B cell (primary cell): Measurements from ENCODE around the gene SCRN1. TPM values are rescaled to one million over a fixed set of nuclear protein-coding genes. Genes with fewer than 3 reads are reported as not detected.

Experiments used
- ATAC-seq: fragments of 200-7000 bp; cut with Tn5 transposase; one replicate; pipeline ENCODE4 v1.10.0; 2021; ENCODE audit warnings: low read depth, mild to moderate bottlenecking, moderate number of reproducible peaks, moderate library complexity
- CTCF ChIA-PET: fragments of 350-600 bp; sonication (Branson Sonifier 250); formaldehyde crosslinking; loops from one replicate; lab custom pipeline; 2021; ENCODE audit warnings: antibody characterized with exemption, inconsistent platforms; lab: Charles Lee
- POLR2A ChIA-PET: fragments of 350-600 bp; sonication (Branson Sonifier 250); formaldehyde crosslinking; loops from one replicate; lab custom pipeline; 2021; ENCODE audit warnings: antibody characterized with exemption; lab: Charles Lee
- DNase-seq: peaks from one replicate; pipeline ENCODE4 v3.0.0; 2013
- H2AFZ ChIP-seq: 2 replicates; pipeline ENCODE4 v1.6.1; 2012; ENCODE audit warnings: mild to moderate bottlenecking, low read depth, low read length; ENCODE audit not compliant: insufficient read depth, poor library complexity, severe bottlenecking
- H3K27ac ChIP-seq, 2 donors: 1 replicate in 1 of 2; 2 replicates in 1 of 2; pipeline ENCODE4 v1.5.1; 2012 to 2013; ENCODE audit warnings: low read length in 2 of 2, mild to moderate bottlenecking in 2 of 2, moderate library complexity in 1 of 2
- H3K27me3 ChIP-seq, 4 experiments: fragments of 200-600 bp in 1 of 4; sonication (generic) in 1 of 4; replicated peaks in 1 of 4; 1 replicate in 2 of 4; 2 replicates in 2 of 4; pipeline versions ENCODE4 v1.6.1 to v1.7.0; 2013 to 2016; ENCODE audit warnings: low read length in 3 of 4, mild to moderate bottlenecking in 2 of 4, mixed read lengths in 1 of 4, moderate library complexity in 1 of 4; ENCODE audit not compliant: insufficient read depth in 4 of 4, control insufficient read depth in 3 of 4; ENCODE audit errors: control extremely low read depth in 1 of 4
- H3K36me3 ChIP-seq, 2 experiments: replicated peaks in 1 of 2; 1 replicate in 1 of 2; 2 replicates in 1 of 2; pipeline versions ENCODE4 v1.6.1 to v1.7.1; 2013; ENCODE audit warnings: low read length in 1 of 2; ENCODE audit not compliant: insufficient read depth in 2 of 2, control insufficient read depth in 1 of 2; ENCODE audit errors: control extremely low read depth in 1 of 2, extremely low read depth in 1 of 2
- H3K4me1 ChIP-seq, 2 donors: fragments of 200-600 bp in 1 of 2; sonication (generic) in 1 of 2; 1 replicate in 1 of 2; 2 replicates in 1 of 2; pipeline versions ENCODE4 v1.5.1 to v1.6.1; 2013 to 2017; ENCODE audit warnings: low read length in 2 of 2; ENCODE audit not compliant: control insufficient read depth in 2 of 2, insufficient read depth in 2 of 2
- H3K4me2 ChIP-seq: replicated peaks from 2 replicates; pipeline ENCODE3; 2012; ENCODE audit warnings: mild to moderate bottlenecking, low read depth, low read length; ENCODE audit not compliant: poor library complexity, severe bottlenecking
- H3K4me3 ChIP-seq, 5 experiments: fragments of 200-600 bp in 1 of 5; sonication (generic) in 1 of 5; 1 replicate in 3 of 5; 2 replicates in 2 of 5; pipeline versions ENCODE4 v1.5.1 to v1.7.0; 2011 to 2016; ENCODE audit warnings: low read length in 4 of 5, mild to moderate bottlenecking in 4 of 5, low read depth in 2 of 5, control low read depth in 1 of 5, moderate library complexity in 1 of 5; ENCODE audit not compliant: insufficient read depth in 1 of 5; ENCODE audit errors: control extremely low read depth in 1 of 5, extremely low read depth in 1 of 5
- H3K79me2 ChIP-seq: fragments of 200-600 bp; sonication (generic); one replicate; pipeline ENCODE4 v1.6.0; 2016; ENCODE audit warnings: low read length; ENCODE audit not compliant: control insufficient read depth, insufficient read depth
- H3K9ac ChIP-seq: fragments of 200-600 bp; sonication (generic); 2 replicates; pipeline ENCODE4 v1.6.1; 2017; ENCODE audit warnings: mild to moderate bottlenecking, low read length, moderate library complexity
- H3K9me3 ChIP-seq, 3 donors: one replicate each; pipeline versions ENCODE4 v1.6.1 to v1.7.1; 2013; ENCODE audit warnings: low read length in 2 of 3; ENCODE audit not compliant: control insufficient read depth in 2 of 3, insufficient read depth in 1 of 3; ENCODE audit errors: control extremely low read depth in 1 of 3
- H4K20me1 ChIP-seq: 2 replicates; pipeline ENCODE4 v1.6.0; 2012; ENCODE audit warnings: mild to moderate bottlenecking, low read length; ENCODE audit not compliant: insufficient read depth, control insufficient read depth, poor library complexity, severe bottlenecking
- H3K27ac Mint-ChIP-seq: one replicate; pipeline ENCODE4 v1.8.0; 2021; ENCODE audit warnings: mixed read lengths
- H3K27me3 Mint-ChIP-seq: one replicate; pipeline ENCODE4 v1.8.0; 2021; ENCODE audit warnings: mixed read lengths
- H3K4me1 Mint-ChIP-seq: one replicate; pipeline ENCODE4 v1.8.0; 2021; ENCODE audit warnings: mixed read lengths
- H3K4me3 Mint-ChIP-seq: one replicate; pipeline ENCODE4 v1.8.0; 2021; ENCODE audit warnings: mixed read lengths
- H3K9me3 Mint-ChIP-seq: one replicate; pipeline ENCODE4 v1.8.0; 2022; ENCODE audit warnings: mixed read lengths; ENCODE audit not compliant: insufficient read depth
- EZH2 ChIP-seq: IDR thresholded peaks from 2 replicates; pipeline ENCODE4 v1.6.1; 2012; ENCODE audit warnings: borderline replicate concordance, low read depth, mild to moderate bottlenecking, moderate library complexity, low read length; ENCODE audit not compliant: insufficient read depth, poor library complexity, severe bottlenecking
- WGBS: methylation state at CpG from one replicate; pipeline ENCODE4 v1.1.5; 2013; ENCODE audit warnings: missing lambda C conversion rate; ENCODE audit not compliant: insufficient coverage; 5-methylcytosine and 5-hydroxymethylcytosine counted together
- intact Hi-C: fragments of 100-400 bp; cut with micrococcal nuclease; formaldehyde crosslinking; loops from one replicate; pipeline ENCODE4 v1.10.0; 2022
- polyA plus RNA-seq: library from polyadenylated mRNA; depleted of rRNA; stranded (reverse); fragments of >200 nt; gene quantifications from 2 replicates; pipeline ENCODE4 v1.2.3, GENCODE V29; 2012
- total RNA-seq, 2 donors: library from RNA; stranded (reverse); fragments of 120-200 nt in 1 of 2; gene quantifications; 1 replicate in 1 of 2; 2 replicates in 1 of 2; pipeline versions ENCODE4 v1.2.3 to v1.2.4, GENCODE V29; 2013 to 2022
- TF ChIP-seq, protein P1 (sequence below): fragments of 200-600 bp; IDR thresholded peaks from one replicate; pipeline ENCODE4 v1.8.0; 2022; ENCODE audit warnings: antibody characterized with exemption, mild to moderate bottlenecking

The SCRN1 gene
- total and polyA plus RNA-seq, 2 donors (not counting 1 experiment from before 2014, with no cell fraction given) = 16.6 to 66.6 TPM

DNA sequence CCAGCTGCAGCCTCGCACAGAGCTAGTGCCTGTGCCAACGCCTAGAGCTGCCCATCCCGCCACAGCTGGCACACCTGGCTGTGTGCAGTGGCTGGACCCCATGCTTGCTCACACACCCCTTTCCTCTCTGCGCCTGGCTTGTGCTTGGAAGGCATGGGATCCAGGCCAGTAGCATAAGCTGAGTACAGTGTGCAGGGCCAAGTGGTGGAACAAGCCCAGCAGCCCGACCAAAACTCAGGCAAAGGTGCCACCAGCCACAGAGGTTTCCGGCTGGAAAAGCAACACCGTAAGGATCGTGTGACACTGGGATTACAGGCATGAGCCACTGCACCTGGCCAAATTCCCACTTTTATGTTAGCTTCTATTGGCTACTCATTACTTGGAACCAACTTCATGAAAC, 38.4 kb downstream of the SCRN1 start:
- Histone ChIP-seq H3K36me3 (peaks cover 2 to 38% of the 10 kb centered on the region in 2 experiments), H3K9me3 (peaks cover 0 to 16% (median 0%) of the 10 kb centered on the region in 3 donors), H2AFZ (no peak overlapping the region), H3K27me3 (no peaks in the 10 kb centered on the region), H3K79me2 (no peaks in the 10 kb centered on the region), H3K4me2 (no peak overlapping the region), H3K4me3 (no peak overlapping the region), H4K20me1 (no peaks in the 10 kb centered on the region), H3K27ac (no peak overlapping the region), H3K9ac (no peak overlapping the region), H3K4me1 (peaks cover 5 to 6% of the 10 kb centered on the region in 2 donors)
- POLR2A ChIA-PET = no interaction called here
- H3K27me3 Mint-ChIP-seq = no peaks in the 10 kb centered on the region
- CTCF ChIA-PET = interaction anchor here (1.0 to 4.2 kb wide), 3 partner anchors 12 to 111 kb away, joined by 3 to 21 read pairs (median 4); no protein-coding TSS in a partner anchor
- no peaks in the 10 kb centered on the region for H3K9me3 Mint-ChIP-seq
- DNase-seq (no peak), ATAC-seq (no peak)
- no peak overlapping the region for H3K27ac Mint-ChIP-seq
- intact Hi-C loops = no loop called here
- TF ChIP-seq EZH2 = no peak
- TF ChIP-seq, protein P1, sequence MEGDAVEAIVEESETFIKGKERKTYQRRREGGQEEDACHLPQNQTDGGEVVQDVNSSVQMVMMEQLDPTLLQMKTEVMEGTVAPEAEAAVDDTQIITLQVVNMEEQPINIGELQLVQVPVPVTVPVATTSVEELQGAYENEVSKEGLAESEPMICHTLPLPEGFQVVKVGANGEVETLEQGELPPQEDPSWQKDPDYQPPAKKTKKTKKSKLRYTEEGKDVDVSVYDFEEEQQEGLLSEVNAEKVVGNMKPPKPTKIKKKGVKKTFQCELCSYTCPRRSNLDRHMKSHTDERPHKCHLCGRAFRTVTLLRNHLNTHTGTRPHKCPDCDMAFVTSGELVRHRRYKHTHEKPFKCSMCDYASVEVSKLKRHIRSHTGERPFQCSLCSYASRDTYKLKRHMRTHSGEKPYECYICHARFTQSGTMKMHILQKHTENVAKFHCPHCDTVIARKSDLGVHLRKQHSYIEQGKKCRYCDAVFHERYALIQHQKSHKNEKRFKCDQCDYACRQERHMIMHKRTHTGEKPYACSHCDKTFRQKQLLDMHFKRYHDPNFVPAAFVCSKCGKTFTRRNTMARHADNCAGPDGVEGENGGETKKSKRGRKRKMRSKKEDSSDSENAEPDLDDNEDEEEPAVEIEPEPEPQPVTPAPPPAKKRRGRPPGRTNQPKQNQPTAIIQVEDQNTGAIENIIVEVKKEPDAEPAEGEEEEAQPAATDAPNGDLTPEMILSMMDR = no peak
- H3K4me3 Mint-ChIP-seq = no peak overlapping the region
- H3K4me1 Mint-ChIP-seq = peaks cover 11% of the 10 kb centered on the region
- 95% methylated on average over 8 of the region's 8 CpGs for WGBS

DNA sequence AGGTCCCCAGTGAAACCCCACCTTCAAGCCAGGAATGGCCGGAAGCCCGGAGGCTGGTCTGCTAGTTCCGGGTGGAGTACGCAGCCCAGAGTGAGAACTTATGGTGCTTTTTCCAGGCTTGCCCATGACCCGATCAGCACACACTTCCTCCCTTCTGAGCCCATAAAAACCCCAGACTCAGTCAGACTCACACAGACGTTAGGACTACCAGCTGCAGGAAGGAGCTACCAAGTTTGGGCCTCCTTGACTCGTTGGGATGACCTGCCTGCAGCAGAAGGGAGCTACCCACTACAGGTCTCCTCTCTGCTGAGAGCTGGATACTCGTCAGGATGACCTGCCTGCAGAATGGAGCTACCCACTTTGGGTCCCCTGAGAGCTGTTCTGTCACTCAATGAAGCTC, 39.1 kb downstream of the SCRN1 start:
- H3K4me1 ChIP-seq = no peaks in the 10 kb centered on the region
- H3K4me2 ChIP-seq = no peak overlapping the region
- H3K27ac ChIP-seq = no peak overlapping the region
- H3K9me3 ChIP-seq = peaks cover 0 to 16% (median 0%) of the 10 kb centered on the region in 3 donors
- ATAC-seq (no peak), DNase-seq (no peak)
- POLR2A ChIA-PET = no interaction called here
- no peak overlapping the region for H3K9ac ChIP-seq
- no peaks in the 10 kb centered on the region for H3K79me2 ChIP-seq
- no peaks in the 10 kb centered on the region for H3K9me3 Mint-ChIP-seq
- H3K27me3 Mint-ChIP-seq = no peaks in the 10 kb centered on the region
- CTCF ChIA-PET = interaction anchor here (1.2 to 4.2 kb wide), 2 partner anchors 15 to 111 kb away, joined by 4 to 21 read pairs; no protein-coding TSS in a partner anchor
- no peaks in the 10 kb centered on the region for H3K27me3 ChIP-seq
- peaks cover 2 to 39% of the 10 kb centered on the region in 2 experiments for H3K36me3 ChIP-seq
- peaks cover 4% of the 10 kb centered on the region for H3K4me1 Mint-ChIP-seq
- WGBS = 95% methylated on average over 8 of the region's 8 CpGs
- TF ChIP-seq, protein P1 = no peak
- TF ChIP-seq EZH2 = no peak
- no peak overlapping the region for H3K4me3 ChIP-seq
- no peak overlapping the region for H3K27ac Mint-ChIP-seq
- no peak overlapping the region for H2AFZ ChIP-seq
- intact Hi-C loops = no loop called here
- no peaks in the 10 kb centered on the region for H4K20me1 ChIP-seq
- H3K4me3 Mint-ChIP-seq = no peak overlapping the region
